MM.1S (cell line): ENCODE results near the gene HOXC10.

Experiments used
- DNase-seq: peaks from one replicate; pipeline ENCODE4 v3.0.0-alpha.2; 2015
- H2AFZ ChIP-seq: fragments of 300-600 bp; sonication (generic); 2 replicates; pipeline ENCODE4 v1.6.0; 2016; ENCODE audit warnings: antibody characterized with exemption, low read length
- H3F3A ChIP-seq: fragments of 300-600 bp; sonication (generic); 2 replicates; pipeline ENCODE4 v1.6.1; 2016; ENCODE audit warnings: mild to moderate bottlenecking, antibody characterized with exemption, low read length, moderate library complexity, mixed read lengths; ENCODE audit not compliant: insufficient read depth
- H3K27ac ChIP-seq: fragments of 300-600 bp; sonication (generic); 2 replicates; pipeline ENCODE4 v1.5.1; 2016; ENCODE audit warnings: mild to moderate bottlenecking, low read length
- H3K27me3 ChIP-seq: fragments of 300-600 bp; sonication (generic); replicated peaks from 2 replicates; pipeline ENCODE4 v1.6.0; 2016; ENCODE audit warnings: low read length; ENCODE audit not compliant: insufficient read depth
- H3K36me3 ChIP-seq: fragments of 300-600 bp; sonication (generic); replicated peaks from 2 replicates; pipeline ENCODE4 v1.6.1; 2016; ENCODE audit warnings: mild to moderate bottlenecking, low read length, mixed read lengths; ENCODE audit not compliant: insufficient read depth
- H3K4me1 ChIP-seq: fragments of 300-600 bp; sonication (generic); 2 replicates; pipeline ENCODE4 v1.6.1; 2016; ENCODE audit warnings: low read length, mixed read lengths
- H3K4me2 ChIP-seq: fragments of 300-600 bp; sonication (generic); 2 replicates; pipeline ENCODE4 v1.6.0; 2016; ENCODE audit warnings: low read depth, low read length
- H3K4me3 ChIP-seq: fragments of 300-600 bp; sonication (generic); 2 replicates; pipeline ENCODE4 v1.5.1; 2016; ENCODE audit warnings: low read length, mixed read lengths
- H3K79me2 ChIP-seq: fragments of 300-600 bp; sonication (generic); 2 replicates; pipeline ENCODE4 v1.6.1; 2016; ENCODE audit warnings: mixed run types, low read length, mixed read lengths
- H3K9ac ChIP-seq: fragments of 300-600 bp; sonication (generic); 2 replicates; pipeline ENCODE4 v1.6.1; 2016; ENCODE audit warnings: low read length, mixed read lengths
- H3K9me2 ChIP-seq: fragments of 300-600 bp; sonication (generic); replicated peaks from 2 replicates; pipeline ENCODE4 v1.6.1; 2016; ENCODE audit warnings: mild to moderate bottlenecking, low read length, mixed read lengths; ENCODE audit not compliant: insufficient read depth
- H3K9me3 ChIP-seq: fragments of 300-600 bp; sonication (generic); replicated peaks from 2 replicates; pipeline ENCODE4 v1.6.1; 2016; ENCODE audit warnings: mild to moderate bottlenecking, low read length, mixed read lengths; ENCODE audit not compliant: insufficient read depth
- H4K20me1 ChIP-seq: fragments of 300-600 bp; sonication (generic); 2 replicates; pipeline ENCODE4 v1.6.1; 2016; ENCODE audit warnings: mild to moderate bottlenecking, low read length, moderate library complexity, mixed read lengths; ENCODE audit not compliant: insufficient read depth
- EZH2 ChIP-seq: fragments of 300-600 bp; sonication (generic); optimal IDR thresholded peaks from 2 replicates; pipeline ENCODE3; 2017; ENCODE audit warnings: low read depth, mild to moderate bottlenecking, antibody characterized with exemption, low read length, mixed read lengths
- EZH2phosphoT487 ChIP-seq: fragments of 300-600 bp; sonication (generic); IDR thresholded peaks from 2 replicates; pipeline ENCODE4 v1.6.1; 2018; ENCODE audit warnings: antibody characterized with exemption, low read length
- TF ChIP-seq, protein P1 (sequence below): fragments of 300-600 bp; sonication (generic); IDR thresholded peaks from 2 replicates; pipeline ENCODE4 v1.5.1; 2016; ENCODE audit warnings: antibody characterized with exemption, low read length, mixed read lengths

HOXC10 gene

GRCh38 chr12:53993162-53994008 is 8.4 kb downstream of the HOXC10 start:
- Histone ChIP-seq H4K20me1 (no peaks in the 10 kb centered on the region), H3K4me3 (no peak overlapping the region), H3K9ac (no peak overlapping the region), H3K9me3 (no peaks in the 10 kb centered on the region), H3K27ac (no peak overlapping the region), H3F3A (0 out of 2 replicates have a peak, but pooled peaks cover 6% of the 10 kb centered on the region), H3K4me1 (peaks cover 21% of the 10 kb centered on the region; the same call in 1 of the 2 replicates), H3K4me2 (no peak overlapping the region), H3K27me3 (peaks cover 96% of the 10 kb centered on the region), H3K36me3 (no peaks in the 10 kb centered on the region), H3K79me2 (no peaks in the 10 kb centered on the region), H3K9me2 (no peaks in the 10 kb centered on the region), H2AFZ (no peak overlapping the region)
- DNase-seq, result no peak
- TF ChIP-seq EZH2phosphoT487, result no peak
- TF ChIP-seq EZH2, result no peak
- TF ChIP-seq, protein P1, sequence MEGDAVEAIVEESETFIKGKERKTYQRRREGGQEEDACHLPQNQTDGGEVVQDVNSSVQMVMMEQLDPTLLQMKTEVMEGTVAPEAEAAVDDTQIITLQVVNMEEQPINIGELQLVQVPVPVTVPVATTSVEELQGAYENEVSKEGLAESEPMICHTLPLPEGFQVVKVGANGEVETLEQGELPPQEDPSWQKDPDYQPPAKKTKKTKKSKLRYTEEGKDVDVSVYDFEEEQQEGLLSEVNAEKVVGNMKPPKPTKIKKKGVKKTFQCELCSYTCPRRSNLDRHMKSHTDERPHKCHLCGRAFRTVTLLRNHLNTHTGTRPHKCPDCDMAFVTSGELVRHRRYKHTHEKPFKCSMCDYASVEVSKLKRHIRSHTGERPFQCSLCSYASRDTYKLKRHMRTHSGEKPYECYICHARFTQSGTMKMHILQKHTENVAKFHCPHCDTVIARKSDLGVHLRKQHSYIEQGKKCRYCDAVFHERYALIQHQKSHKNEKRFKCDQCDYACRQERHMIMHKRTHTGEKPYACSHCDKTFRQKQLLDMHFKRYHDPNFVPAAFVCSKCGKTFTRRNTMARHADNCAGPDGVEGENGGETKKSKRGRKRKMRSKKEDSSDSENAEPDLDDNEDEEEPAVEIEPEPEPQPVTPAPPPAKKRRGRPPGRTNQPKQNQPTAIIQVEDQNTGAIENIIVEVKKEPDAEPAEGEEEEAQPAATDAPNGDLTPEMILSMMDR, result no peak

DNA sequence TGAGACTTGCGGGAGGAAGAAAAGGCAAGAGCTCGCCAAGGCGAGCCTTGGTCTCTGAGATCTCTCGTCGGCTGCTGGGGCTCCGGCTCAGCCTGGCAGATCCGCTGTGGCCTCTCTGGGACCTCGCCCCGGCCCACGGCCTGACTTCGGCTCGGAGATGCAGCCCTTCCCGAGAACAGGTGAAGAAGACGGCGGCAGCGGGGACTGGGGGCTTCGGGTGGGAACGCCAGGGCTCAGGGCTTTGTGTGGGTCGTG is 9.0 kb downstream of the HOXC10 start:
- Histone ChIP-seq H3K36me3 (no peaks in the 10 kb centered on the region), H2AFZ (no peak overlapping the region), H3K9me2 (no peaks in the 10 kb centered on the region), H3K9ac (no peak overlapping the region), H3K27ac (no peak overlapping the region), H3F3A (0 out of 2 replicates have a peak, but pooled peaks cover 6% of the 10 kb centered on the region), H3K4me2 (no peak overlapping the region), H3K79me2 (no peaks in the 10 kb centered on the region), H3K4me1 (peaks cover 16% of the 10 kb centered on the region; the same call in 1 of the 2 replicates), H3K9me3 (no peaks in the 10 kb centered on the region), H4K20me1 (no peaks in the 10 kb centered on the region), H3K27me3 (peaks cover 96% of the 10 kb centered on the region), H3K4me3 (no peak overlapping the region)
- no peak for DNase-seq
- TF ChIP-seq, protein P1, result no peak
- TF ChIP-seq EZH2 (no peak), EZH2phosphoT487 (no peak)

DNA sequence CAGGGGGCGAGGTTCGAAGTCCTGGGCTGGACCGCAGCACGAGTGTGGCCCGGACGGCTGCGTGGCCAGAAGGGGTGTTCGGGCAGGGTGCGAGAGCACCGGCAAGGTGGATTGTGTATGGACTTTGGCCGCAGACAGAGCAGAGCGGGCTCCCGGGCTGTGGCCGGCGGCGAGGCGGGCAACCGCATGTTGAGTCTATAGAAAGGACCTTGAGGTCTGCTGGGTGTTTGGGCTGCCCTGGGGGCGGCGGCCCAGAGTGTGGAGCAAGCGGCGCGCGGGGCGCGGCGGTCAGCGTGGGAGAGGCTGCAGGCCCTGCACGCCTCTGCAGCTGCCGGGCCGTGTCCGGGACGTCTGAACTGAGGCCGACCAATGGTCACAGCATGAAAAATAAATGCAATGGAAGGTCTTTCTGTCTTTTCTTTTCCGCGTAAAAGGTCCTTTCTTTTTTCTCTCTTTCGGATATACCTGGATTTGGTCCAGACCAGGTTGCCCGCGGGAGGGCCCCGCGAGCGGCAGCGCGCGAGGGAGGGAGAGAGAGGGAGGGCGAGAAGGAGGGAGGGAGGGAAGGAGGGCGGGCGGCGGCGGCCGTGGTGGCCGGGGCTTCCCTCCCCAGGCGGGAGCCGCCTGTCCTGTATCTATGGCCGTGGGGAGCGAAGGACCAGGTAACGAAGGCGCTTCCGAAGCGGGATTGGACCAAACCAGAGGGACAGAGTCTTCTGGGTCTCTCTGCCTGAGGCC is 9.5 kb downstream of the HOXC10 start:
- Histone ChIP-seq H3K4me3 (no peak overlapping the region), H3K79me2 (no peaks in the 10 kb centered on the region), H3K9ac (no peak overlapping the region), H2AFZ (no peak overlapping the region), H3K9me3 (no peaks in the 10 kb centered on the region), H3K27me3 (peaks cover 96% of the 10 kb centered on the region), H3K4me1 (peaks cover 13% of the 10 kb centered on the region; the same call in 1 of the 2 replicates), H4K20me1 (no peaks in the 10 kb centered on the region), H3K27ac (no peak overlapping the region), H3K9me2 (no peaks in the 10 kb centered on the region), H3K36me3 (no peaks in the 10 kb centered on the region), H3K4me2 (peak overlapping the region; percentile 99; the same call in 1 of the 2 replicates), H3F3A (0 out of 2 replicates have a peak, but pooled peaks cover 4% of the 10 kb centered on the region)
- DNase-seq, result no peak
- TF ChIP-seq EZH2phosphoT487 (no peak), EZH2 (no peak)
- TF ChIP-seq, protein P1, result no peak
